Activated naive CD8-positive, alpha-beta T cell treated with anti-CD3 and anti-CD28 coated beads, Interleukin-2, amount 50 U/mL, for 24 hours (primary cell): ENCODE data around the gene PPL.

Experiments
- ATAC-seq: fragments of 150-1000 bp; cut with Tn5 transposase; one replicate; pipeline ENCODE4 v1.10.0; 2021
- DNase-seq: peaks from one replicate; pipeline ENCODE4 v3.0.0; 2021
- H3K27ac Mint-ChIP-seq: one replicate; pipeline ENCODE4 v1.8.0; 2021; ENCODE audit warnings: mild to moderate bottlenecking, mixed read lengths
- H3K27me3 Mint-ChIP-seq: one replicate; pipeline ENCODE4 v1.8.0; 2021; ENCODE audit warnings: mixed read lengths
- H3K36me3 Mint-ChIP-seq: one replicate; pipeline ENCODE4 v1.8.0; 2021; ENCODE audit warnings: low read depth, mixed read lengths
- H3K4me1 Mint-ChIP-seq: one replicate; pipeline ENCODE4 v1.8.0; 2021; ENCODE audit warnings: mixed read lengths
- H3K4me3 Mint-ChIP-seq: one replicate; pipeline ENCODE4 v1.8.0; 2021; ENCODE audit warnings: mild to moderate bottlenecking, moderate library complexity, mixed read lengths
- H3K9me3 Mint-ChIP-seq: one replicate; pipeline ENCODE4 v1.8.0; 2021; ENCODE audit warnings: mixed read lengths

Gene PPL

GRCh38 chr16:4865231-4865860 lies 71.6 kb downstream of the PPL start:
- no peaks in the 10 kb centered on the region for H3K4me1 Mint-ChIP-seq
- H3K36me3 Mint-ChIP-seq = peaks cover 10% of the 10 kb centered on the region
- H3K4me3 Mint-ChIP-seq = no peak overlapping the region
- H3K27me3 Mint-ChIP-seq = no peaks in the 10 kb centered on the region
- H3K9me3 Mint-ChIP-seq = no peaks in the 10 kb centered on the region
- ATAC-seq = no peak
- no peak for DNase-seq
- H3K27ac Mint-ChIP-seq = no peak overlapping the region

- Mint-ChIP-seq H3K36me3 (peaks cover 14% of the 10 kb centered on the region), H3K9me3 (no peaks in the 10 kb centered on the region), H3K27ac (no peak overlapping the region), H3K4me3 (no peak overlapping the region), H3K27me3 (no peaks in the 10 kb centered on the region), H3K4me1 (no peaks in the 10 kb centered on the region)
- ATAC-seq (no peak), DNase-seq (no peak)
These were observed 72.2 kb downstream of the PPL start for GRCh38 chr16:4864728-4865127.

- Mint-ChIP-seq H3K36me3 (peaks cover 34% of the 10 kb centered on the region), H3K9me3 (no peaks in the 10 kb centered on the region), H3K27me3 (no peaks in the 10 kb centered on the region), H3K27ac (no peak overlapping the region), H3K4me1 (no peaks in the 10 kb centered on the region), H3K4me3 (no peak overlapping the region)
- no peak for DNase-seq
- ATAC-seq = no peak
These were observed 74.3 kb downstream of the PPL start for GRCh38 chr16:4862639-4863038.

GRCh38 chr16:4860727-4861342 lies 76.1 kb downstream of the PPL start:
- H3K9me3 Mint-ChIP-seq = no peaks in the 10 kb centered on the region
- H3K36me3 Mint-ChIP-seq = peaks cover 39% of the 10 kb centered on the region
- H3K4me3 Mint-ChIP-seq = no peak overlapping the region
- ATAC-seq = no peak
- no peak overlapping the region for H3K27ac Mint-ChIP-seq
- no peaks in the 10 kb centered on the region for H3K27me3 Mint-ChIP-seq
- no peak for DNase-seq
- H3K4me1 Mint-ChIP-seq = no peaks in the 10 kb centered on the region

GRCh38 chr16:4859900-4860255 lies 77.1 kb downstream of the PPL start:
- Mint-ChIP-seq H3K9me3 (no peaks in the 10 kb centered on the region), H3K27me3 (no peaks in the 10 kb centered on the region), H3K36me3 (peaks cover 43% of the 10 kb centered on the region), H3K4me1 (no peaks in the 10 kb centered on the region), H3K27ac (no peak overlapping the region), H3K4me3 (no peak overlapping the region)
- ATAC-seq (no peak), DNase-seq (no peak)

- H3K9me3 Mint-ChIP-seq = no peaks in the 10 kb centered on the region
- H3K4me3 Mint-ChIP-seq = no peak overlapping the region
- DNase-seq (no peak), ATAC-seq (no peak)
- peaks cover 45% of the 10 kb centered on the region for H3K36me3 Mint-ChIP-seq
- H3K27ac Mint-ChIP-seq = no peak overlapping the region
- H3K27me3 Mint-ChIP-seq = no peaks in the 10 kb centered on the region
- H3K4me1 Mint-ChIP-seq = no peaks in the 10 kb centered on the region
These were observed 77.6 kb downstream of the PPL start for GRCh38 chr16:4859190-4859899.

GRCh38 chr16:4855804-4856203 lies 81.1 kb downstream of the PPL start:
- peaks cover 50% of the 10 kb centered on the region for H3K36me3 Mint-ChIP-seq
- H3K27me3 Mint-ChIP-seq = no peaks in the 10 kb centered on the region
- no peak overlapping the region for H3K4me3 Mint-ChIP-seq
- H3K9me3 Mint-ChIP-seq = no peaks in the 10 kb centered on the region
- no peak for DNase-seq
- ATAC-seq = no peak
- H3K4me1 Mint-ChIP-seq = peaks cover 13% of the 10 kb centered on the region
- no peak overlapping the region for H3K27ac Mint-ChIP-seq

- no peaks in the 10 kb centered on the region for H3K27me3 Mint-ChIP-seq
- no peak overlapping the region for H3K4me3 Mint-ChIP-seq
- H3K36me3 Mint-ChIP-seq = peaks cover 48% of the 10 kb centered on the region
- H3K27ac Mint-ChIP-seq = no peak overlapping the region
- H3K9me3 Mint-ChIP-seq = no peaks in the 10 kb centered on the region
- H3K4me1 Mint-ChIP-seq = peaks cover 17% of the 10 kb centered on the region
- DNase-seq (no peak), ATAC-seq (no peak)
These were observed 81.6 kb downstream of the PPL start for GRCh38 chr16:4855371-4855770.

GRCh38 chr16:4852221-4852872 lies 84.6 kb downstream of the PPL start:
- ATAC-seq = no peak
- Mint-ChIP-seq H3K9me3 (no peaks in the 10 kb centered on the region), H3K27me3 (no peaks in the 10 kb centered on the region), H3K4me1 (peaks cover 40% of the 10 kb centered on the region), H3K27ac (no peak overlapping the region), H3K4me3 (no peak overlapping the region), H3K36me3 (peaks cover 23% of the 10 kb centered on the region)
- DNase-seq = no peak

- DNase-seq (no peak), ATAC-seq (no peak)
- no peaks in the 10 kb centered on the region for H3K9me3 Mint-ChIP-seq
- H3K4me1 Mint-ChIP-seq = peaks cover 52% of the 10 kb centered on the region
- no peak overlapping the region for H3K27ac Mint-ChIP-seq
- no peaks in the 10 kb centered on the region for H3K27me3 Mint-ChIP-seq
- peak overlapping the region; percentile 91 for H3K4me3 Mint-ChIP-seq
- H3K36me3 Mint-ChIP-seq = peaks cover 24% of the 10 kb centered on the region
These were observed 86.7 kb downstream of the PPL start for GRCh38 chr16:4850211-4850610.

- DNase-seq (peak; percentile 44), ATAC-seq (peak; percentile 11)
- no peaks in the 10 kb centered on the region for H3K27me3 Mint-ChIP-seq
- H3K27ac Mint-ChIP-seq = peak overlapping the region; percentile 83
- peak overlapping the region; percentile 91 for H3K4me3 Mint-ChIP-seq
- H3K36me3 Mint-ChIP-seq = peaks cover 26% of the 10 kb centered on the region
- peaks cover 56% of the 10 kb centered on the region for H3K4me1 Mint-ChIP-seq
- H3K9me3 Mint-ChIP-seq = no peaks in the 10 kb centered on the region
These were observed 89.0 kb downstream of the PPL start for GRCh38 chr16:4847774-4848587.

- H3K27ac Mint-ChIP-seq = peak within 1 kb of the TSS; percentile 89
- H3K4me3 Mint-ChIP-seq = peak within 1 kb of the TSS; percentile 91
- peaks cover 55% of the 10 kb centered on the region for H3K4me1 Mint-ChIP-seq
- DNase-seq (peak; percentile 100), ATAC-seq (peak; percentile 91)
- no peaks in the 10 kb centered on the region for H3K9me3 Mint-ChIP-seq
- H3K36me3 Mint-ChIP-seq = peaks cover 31% of the 10 kb centered on the region
- H3K27me3 Mint-ChIP-seq = no peaks in the 10 kb centered on the region
These were observed 89.8 kb downstream of the PPL start, which contains the start of the genes GLYR1 and UBN1 for GRCh38 chr16:4846901-4847773. Gene GLYR1 (minus strand): TSS chr16:4847288. CDS start chr16:4847265, 23 bp downstream. Gene UBN1 (plus strand): TSS chr16:4847481. CDS start chr16:4852918, 5,437 bp downstream.

- Mint-ChIP-seq H3K4me3 (peak overlapping the region; percentile 90), H3K9me3 (no peaks in the 10 kb centered on the region), H3K4me1 (peaks cover 50% of the 10 kb centered on the region), H3K27ac (peak overlapping the region; percentile 81), H3K27me3 (no peaks in the 10 kb centered on the region), H3K36me3 (peaks cover 35% of the 10 kb centered on the region)
- DNase-seq = peak; percentile 26
- no peak for ATAC-seq
These were observed 90.4 kb downstream of the PPL start for GRCh38 chr16:4846503-4846900.
